H1 (cell line): ENCODE measurements around the gene ZNF764. TPM values are rescaled to one million over a fixed set of nuclear protein-coding genes. Genes with fewer than 3 reads are reported as not detected.

Experiments
- BACH1 ChIP-seq: IDR thresholded peaks from 2 replicates; pipeline ENCODE4 v1.6.1; 2012; ENCODE audit warnings: low read length, improper control_type of control experiment
- BCL11A ChIP-seq, 2 experiments: IDR thresholded peaks; one replicate each; pipeline ENCODE4 v1.6.1; 2011; ENCODE audit warnings: low read depth in 2 of 2, low read length in 2 of 2, mild to moderate bottlenecking in 2 of 2
- CEBPB ChIP-seq: IDR thresholded peaks from 2 replicates; pipeline ENCODE4 v1.6.1; 2012; ENCODE audit warnings: low read depth, low read length
- KDM4A ChIP-seq: IDR thresholded peaks from one replicate; pipeline ENCODE4 v1.7.1; 2012; ENCODE audit warnings: low read depth, mild to moderate bottlenecking, moderate library complexity, low read length, inconsistent platforms; ENCODE audit not compliant: severe bottlenecking
- SIN3A ChIP-seq, 2 experiments: IDR thresholded peaks in 1 of 2; conservative IDR thresholded peaks in 1 of 2; 2 replicates each; pipeline ENCODE4 v1.6.1; 2011 to 2012; ENCODE audit warnings: low read length in 2 of 2, improper control_type of control experiment in 1 of 2, low read depth in 1 of 2, mild to moderate bottlenecking in 1 of 2
- SIX5 ChIP-seq: IDR thresholded peaks from 2 replicates; pipeline ENCODE4 v1.6.1; 2011; ENCODE audit warnings: mild to moderate bottlenecking, low read depth, low read length
- SP1 ChIP-seq: IDR thresholded peaks from 2 replicates; pipeline ENCODE4 v1.6.1; 2011; ENCODE audit warnings: low read depth, low read length
- TAF1 ChIP-seq: IDR thresholded peaks from 2 replicates; pipeline ENCODE4 v1.6.1; 2011; ENCODE audit warnings: mild to moderate bottlenecking, low read depth, low read length
- polyA plus RNA-seq, 7 experiments: library from polyadenylated mRNA; depleted of rRNA in 3 of 7; stranded (reverse) in 5 of 7; unstranded in 2 of 7; fragments of >200 nt in 5 of 7; fragments of 200-250 nt in 2 of 7; gene quantifications; 1 replicate in 5 of 7; 2 replicates in 1 of 7; 4 replicates in 1 of 7; pipeline versions ENCODE4 v1.2.1 to v1.2.3, GENCODE V29; 2011 to 2013; ENCODE audit warnings: missing spikeins in 2 of 7, mixed read lengths in 2 of 7
- total RNA-seq: library from RNA; stranded (reverse); fragmentation: NEBNext Ultra II Directional; extraction: Animal tissue kit (Norgen Biotek cat#: 25700); gene quantifications from 2 replicates; pipeline ENCODE4 v1.2.1, GENCODE V29; 2021
- TF ChIP-seq, protein P1 (sequence below): fragments of 300-600 bp; sonication (generic); IDR thresholded peaks from 2 replicates; pipeline ENCODE4 v1.7.1; 2012; ENCODE audit warnings: low read length, moderate library complexity, mild to moderate bottlenecking, inconsistent platforms; ENCODE audit not compliant: insufficient replicate concordance

ZNF764 gene
- total and polyA plus RNA-seq, 2 of the 8 experiments (the other 6 are each of a cell fraction or from before 2014, with no cell fraction given): 5.7 to 7.7 TPM

DNA sequence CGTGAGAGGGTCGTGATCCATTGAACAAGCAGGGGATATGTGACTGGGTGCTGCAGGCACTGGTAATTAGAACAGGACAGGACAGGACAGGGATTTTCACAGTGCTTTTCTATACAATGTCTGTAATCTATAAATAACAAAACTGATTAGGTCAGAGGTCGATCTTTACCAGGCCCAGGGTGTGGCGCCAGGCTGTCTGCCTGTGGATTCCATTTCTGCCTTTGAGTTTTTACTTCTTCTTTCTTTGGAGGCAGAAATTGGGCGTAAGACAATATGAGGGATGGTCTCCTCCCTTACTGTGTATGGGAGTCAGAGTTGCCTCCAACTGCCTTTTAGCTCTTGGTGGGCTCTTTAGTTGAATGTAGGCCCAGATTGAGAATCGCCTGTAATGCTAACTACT is 1.5 kb upstream of the ZNF764 start (continued):
- TF ChIP-seq CEBPB (no peak), SP1 (no peak), KDM4A (no peak), SIN3A (conservative IDR thresholded peaks at IDR 0.05 in 1 of 2, IDR thresholded peaks at IDR 0.05 in 1 of 2; ENCODE audit: low read depth in 1 of 2, low read length in 2 of 2) (no peak), BACH1 (no peak), TAF1 (no peak), SIX5 (no peak), BCL11A (IDR thresholded peaks at IDR 0.05; ENCODE audit: low read depth in 2 of 2, low read length in 2 of 2) (no peak)
- TF ChIP-seq, protein P1, sequence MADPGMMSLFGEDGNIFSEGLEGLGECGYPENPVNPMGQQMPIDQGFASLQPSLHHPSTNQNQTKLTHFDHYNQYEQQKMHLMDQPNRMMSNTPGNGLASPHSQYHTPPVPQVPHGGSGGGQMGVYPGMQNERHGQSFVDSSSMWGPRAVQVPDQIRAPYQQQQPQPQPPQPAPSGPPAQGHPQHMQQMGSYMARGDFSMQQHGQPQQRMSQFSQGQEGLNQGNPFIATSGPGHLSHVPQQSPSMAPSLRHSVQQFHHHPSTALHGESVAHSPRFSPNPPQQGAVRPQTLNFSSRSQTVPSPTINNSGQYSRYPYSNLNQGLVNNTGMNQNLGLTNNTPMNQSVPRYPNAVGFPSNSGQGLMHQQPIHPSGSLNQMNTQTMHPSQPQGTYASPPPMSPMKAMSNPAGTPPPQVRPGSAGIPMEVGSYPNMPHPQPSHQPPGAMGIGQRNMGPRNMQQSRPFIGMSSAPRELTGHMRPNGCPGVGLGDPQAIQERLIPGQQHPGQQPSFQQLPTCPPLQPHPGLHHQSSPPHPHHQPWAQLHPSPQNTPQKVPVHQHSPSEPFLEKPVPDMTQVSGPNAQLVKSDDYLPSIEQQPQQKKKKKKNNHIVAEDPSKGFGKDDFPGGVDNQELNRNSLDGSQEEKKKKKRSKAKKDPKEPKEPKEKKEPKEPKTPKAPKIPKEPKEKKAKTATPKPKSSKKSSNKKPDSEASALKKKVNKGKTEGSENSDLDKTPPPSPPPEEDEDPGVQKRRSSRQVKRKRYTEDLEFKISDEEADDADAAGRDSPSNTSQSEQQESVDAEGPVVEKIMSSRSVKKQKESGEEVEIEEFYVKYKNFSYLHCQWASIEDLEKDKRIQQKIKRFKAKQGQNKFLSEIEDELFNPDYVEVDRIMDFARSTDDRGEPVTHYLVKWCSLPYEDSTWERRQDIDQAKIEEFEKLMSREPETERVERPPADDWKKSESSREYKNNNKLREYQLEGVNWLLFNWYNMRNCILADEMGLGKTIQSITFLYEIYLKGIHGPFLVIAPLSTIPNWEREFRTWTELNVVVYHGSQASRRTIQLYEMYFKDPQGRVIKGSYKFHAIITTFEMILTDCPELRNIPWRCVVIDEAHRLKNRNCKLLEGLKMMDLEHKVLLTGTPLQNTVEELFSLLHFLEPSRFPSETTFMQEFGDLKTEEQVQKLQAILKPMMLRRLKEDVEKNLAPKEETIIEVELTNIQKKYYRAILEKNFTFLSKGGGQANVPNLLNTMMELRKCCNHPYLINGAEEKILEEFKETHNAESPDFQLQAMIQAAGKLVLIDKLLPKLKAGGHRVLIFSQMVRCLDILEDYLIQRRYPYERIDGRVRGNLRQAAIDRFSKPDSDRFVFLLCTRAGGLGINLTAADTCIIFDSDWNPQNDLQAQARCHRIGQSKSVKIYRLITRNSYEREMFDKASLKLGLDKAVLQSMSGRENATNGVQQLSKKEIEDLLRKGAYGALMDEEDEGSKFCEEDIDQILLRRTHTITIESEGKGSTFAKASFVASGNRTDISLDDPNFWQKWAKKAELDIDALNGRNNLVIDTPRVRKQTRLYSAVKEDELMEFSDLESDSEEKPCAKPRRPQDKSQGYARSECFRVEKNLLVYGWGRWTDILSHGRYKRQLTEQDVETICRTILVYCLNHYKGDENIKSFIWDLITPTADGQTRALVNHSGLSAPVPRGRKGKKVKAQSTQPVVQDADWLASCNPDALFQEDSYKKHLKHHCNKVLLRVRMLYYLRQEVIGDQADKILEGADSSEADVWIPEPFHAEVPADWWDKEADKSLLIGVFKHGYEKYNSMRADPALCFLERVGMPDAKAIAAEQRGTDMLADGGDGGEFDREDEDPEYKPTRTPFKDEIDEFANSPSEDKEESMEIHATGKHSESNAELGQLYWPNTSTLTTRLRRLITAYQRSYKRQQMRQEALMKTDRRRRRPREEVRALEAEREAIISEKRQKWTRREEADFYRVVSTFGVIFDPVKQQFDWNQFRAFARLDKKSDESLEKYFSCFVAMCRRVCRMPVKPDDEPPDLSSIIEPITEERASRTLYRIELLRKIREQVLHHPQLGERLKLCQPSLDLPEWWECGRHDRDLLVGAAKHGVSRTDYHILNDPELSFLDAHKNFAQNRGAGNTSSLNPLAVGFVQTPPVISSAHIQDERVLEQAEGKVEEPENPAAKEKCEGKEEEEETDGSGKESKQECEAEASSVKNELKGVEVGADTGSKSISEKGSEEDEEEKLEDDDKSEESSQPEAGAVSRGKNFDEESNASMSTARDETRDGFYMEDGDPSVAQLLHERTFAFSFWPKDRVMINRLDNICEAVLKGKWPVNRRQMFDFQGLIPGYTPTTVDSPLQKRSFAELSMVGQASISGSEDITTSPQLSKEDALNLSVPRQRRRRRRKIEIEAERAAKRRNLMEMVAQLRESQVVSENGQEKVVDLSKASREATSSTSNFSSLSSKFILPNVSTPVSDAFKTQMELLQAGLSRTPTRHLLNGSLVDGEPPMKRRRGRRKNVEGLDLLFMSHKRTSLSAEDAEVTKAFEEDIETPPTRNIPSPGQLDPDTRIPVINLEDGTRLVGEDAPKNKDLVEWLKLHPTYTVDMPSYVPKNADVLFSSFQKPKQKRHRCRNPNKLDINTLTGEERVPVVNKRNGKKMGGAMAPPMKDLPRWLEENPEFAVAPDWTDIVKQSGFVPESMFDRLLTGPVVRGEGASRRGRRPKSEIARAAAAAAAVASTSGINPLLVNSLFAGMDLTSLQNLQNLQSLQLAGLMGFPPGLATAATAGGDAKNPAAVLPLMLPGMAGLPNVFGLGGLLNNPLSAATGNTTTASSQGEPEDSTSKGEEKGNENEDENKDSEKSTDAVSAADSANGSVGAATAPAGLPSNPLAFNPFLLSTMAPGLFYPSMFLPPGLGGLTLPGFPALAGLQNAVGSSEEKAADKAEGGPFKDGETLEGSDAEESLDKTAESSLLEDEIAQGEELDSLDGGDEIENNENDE: no peak
